DMS 273 (cell line): Measurements from ENCODE around the gene GPC5.
"Not testable (repeated sequence)": the region's sequence is repeated elsewhere in the genome, so short reads cannot be mapped to it uniquely, and the experiment has no call there.

ENCODE experiments used
- DNase-seq: peaks from one replicate; lab custom pipeline; 2025; ENCODE audit not compliant: unreplicated experiment; lab: John Stamatoyannopoulos, UW

The GPC5 gene

DNA sequence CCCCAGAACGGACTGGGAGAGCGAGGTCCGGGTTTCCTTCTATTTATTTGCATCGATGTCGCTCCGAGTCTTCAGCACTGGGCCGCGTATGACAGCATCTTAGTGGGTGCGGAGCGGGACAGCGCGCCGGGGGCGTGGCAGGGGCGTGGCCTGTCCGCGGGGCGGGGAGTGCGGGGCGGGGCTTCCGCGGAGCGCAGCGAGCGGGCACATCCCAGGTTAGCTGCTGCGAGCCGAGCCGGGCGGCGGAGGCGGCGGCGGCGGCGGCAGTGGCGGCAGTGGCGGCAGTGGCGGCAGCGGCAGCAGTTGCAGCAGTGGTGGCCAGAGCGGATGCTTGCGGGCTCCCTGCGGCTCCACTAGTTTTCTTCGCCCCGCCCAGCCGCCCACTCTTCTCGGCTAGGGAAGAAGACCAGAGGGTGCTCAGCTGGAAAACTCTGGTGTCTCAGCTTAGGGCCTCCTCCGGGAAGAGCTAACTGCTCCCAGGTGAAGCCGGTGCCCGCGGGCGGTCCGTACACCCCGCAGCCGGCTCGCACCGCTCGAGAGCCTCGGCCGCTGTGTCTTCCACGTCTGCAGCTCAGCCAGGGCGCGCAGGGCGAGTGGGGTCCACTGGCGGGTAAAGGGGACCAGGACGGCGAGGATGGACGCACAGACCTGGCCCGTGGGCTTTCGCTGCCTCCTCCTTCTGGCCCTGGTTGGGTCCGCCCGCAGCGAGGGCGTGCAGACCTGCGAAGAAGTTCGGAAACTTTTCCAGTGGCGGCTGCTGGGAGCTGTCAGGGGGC lies at the start of gene GPC5:
Gene GPC5, plus strand, starts transcription at position 209 of the 776 bp plus-strand sequence.
- peak; percentile 53 for DNase-seq

DNA sequence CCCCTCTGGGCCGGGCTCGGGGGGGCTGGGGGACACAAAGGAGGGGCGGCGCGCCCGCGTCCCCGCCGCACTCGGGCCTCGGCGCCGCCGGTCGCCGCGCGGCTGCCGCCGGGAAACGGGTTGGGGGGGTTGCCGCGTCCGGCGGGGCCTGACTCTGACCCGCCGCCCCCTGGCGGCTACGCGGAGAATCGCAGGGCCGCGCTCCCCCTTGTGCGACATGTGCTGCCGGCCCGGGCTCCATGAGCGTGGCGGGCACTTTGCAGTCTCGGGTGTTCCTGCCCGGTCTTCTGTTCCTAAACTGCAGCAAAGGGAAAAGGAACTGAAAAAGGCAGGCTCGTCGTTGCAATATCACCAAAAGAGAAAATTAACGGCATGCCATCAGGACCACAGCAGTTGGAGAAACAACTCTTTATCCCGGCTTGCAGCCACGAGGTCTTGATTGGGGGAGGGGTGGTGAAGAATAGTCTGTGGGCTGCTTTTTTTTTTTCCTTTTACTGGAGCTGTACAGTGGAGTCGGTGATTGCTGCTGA lies 49.5 kb upstream of the GPC5 start:
- DNase-seq = peak; percentile 92

DNA sequence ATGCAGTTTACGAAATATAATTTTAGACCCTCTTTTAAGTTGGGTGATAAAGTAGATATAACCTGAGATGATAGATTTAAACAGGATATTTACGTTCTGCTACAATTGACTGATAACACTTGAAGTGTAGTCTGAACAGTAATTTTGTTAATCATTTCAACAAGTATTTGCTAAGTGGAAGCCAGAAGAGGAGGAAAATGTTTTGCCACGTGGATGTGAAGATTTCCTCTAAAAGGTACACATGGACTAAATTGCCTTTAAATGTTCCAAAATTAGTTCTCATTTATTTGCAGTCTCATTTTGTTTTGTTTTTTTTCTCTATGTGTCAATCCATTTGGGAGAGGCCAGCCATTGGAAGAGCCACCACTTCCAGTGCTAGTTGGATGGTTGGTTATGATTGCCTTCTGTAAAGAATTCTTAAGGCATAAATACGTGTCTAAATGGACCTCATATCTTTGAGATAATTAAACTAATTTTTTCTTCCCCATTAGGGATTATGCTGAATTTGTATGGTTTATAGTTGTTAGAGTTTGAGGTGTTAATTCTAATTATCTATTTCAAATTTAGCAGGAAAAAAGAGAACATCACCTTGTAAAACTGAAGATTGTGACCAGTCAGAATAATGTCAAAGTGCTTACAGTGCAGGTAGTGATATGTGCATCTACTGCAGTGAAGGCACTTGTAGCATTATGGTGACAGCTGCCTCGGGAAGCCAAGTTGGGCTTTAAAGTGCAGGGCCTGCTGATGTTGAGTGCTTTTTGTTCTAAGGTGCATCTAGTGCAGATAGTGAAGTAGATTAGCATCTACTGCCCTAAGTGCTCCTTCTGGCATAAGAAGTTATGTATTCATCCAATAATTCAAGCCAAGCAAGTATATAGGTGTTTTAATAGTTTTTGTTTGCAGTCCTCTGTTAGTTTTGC lies 48.2 kb upstream of the GPC5 start:
- no peak for DNase-seq

DNA sequence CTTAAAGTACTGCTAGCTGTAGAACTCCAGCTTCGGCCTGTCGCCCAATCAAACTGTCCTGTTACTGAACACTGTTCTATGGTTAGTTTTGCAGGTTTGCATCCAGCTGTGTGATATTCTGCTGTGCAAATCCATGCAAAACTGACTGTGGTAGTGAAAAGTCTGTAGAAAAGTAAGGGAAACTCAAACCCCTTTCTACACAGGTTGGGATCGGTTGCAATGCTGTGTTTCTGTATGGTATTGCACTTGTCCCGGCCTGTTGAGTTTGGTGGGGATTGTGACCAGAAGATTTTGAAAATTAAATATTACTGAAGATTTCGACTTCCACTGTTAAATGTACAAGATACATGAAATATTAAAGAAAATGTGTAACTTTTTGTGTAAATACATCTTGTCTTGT lies 47.3 kb upstream of the GPC5 start:
- DNase-seq = no peak

DNA sequence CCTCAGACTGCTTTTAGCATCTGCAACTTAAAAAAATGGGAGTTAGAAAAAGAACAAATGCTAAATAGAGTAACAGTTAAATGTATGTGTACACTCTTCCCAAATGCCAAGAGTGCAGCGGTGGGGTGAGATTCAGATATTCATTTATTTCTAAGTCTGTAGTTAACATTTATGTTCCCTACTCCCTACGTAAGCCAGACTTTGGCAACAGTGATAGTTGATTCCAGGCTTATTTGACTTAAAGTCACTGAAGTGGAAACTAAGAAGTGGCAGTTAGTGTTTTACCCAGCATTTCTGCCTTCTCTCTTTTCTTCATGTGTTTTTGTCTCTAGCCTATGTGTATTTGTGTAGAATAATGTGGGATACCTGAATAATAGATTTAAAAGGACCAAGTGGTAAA lies 46.4 kb upstream of the GPC5 start:
- DNase-seq = no peak

DNA sequence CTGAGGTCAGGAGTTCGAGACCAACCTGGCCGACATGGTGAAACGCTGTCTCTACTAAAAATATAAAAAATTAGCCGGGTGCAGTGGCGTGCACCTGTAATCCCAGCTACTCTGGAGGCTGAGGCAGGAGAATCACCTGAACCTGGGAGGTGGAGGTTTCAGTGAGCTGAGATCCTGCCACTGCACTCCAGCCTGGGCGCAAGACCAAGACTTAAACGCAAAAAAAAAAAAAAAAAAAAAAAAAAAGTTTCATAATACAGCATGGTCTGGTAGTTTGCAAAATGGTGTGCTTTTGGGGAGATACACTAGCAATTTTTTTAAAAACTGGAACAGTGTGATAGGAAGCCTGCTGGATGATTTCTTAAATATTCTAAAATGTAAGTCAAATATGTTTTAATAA lies 45.5 kb upstream of the GPC5 start:
- DNase-seq = not testable (repeated sequence)

DNA sequence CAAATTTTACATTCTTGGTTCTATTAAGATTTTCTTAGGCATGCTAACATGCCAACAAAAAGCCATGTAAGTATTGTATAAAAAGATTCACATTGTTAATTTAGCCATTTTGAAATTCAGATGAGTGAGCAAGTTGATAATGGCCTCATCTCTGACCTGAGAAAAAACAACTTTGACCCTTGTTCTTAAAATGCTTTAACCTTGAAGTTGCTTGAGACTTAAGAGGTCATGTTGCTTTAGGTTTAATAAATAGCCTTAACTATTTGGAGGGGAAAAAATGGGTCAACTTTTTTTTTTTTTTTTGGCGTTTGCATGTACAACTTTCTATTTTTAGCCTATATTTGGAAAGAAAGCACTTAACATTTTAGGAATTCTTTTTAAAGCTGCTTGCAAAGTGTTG lies 44.9 kb upstream of the GPC5 start:
- DNase-seq = no peak

GRCh38 chr13:91355099-91355825 lies 43.2 kb upstream of the GPC5 start:
- DNase-seq = no peak

DNA sequence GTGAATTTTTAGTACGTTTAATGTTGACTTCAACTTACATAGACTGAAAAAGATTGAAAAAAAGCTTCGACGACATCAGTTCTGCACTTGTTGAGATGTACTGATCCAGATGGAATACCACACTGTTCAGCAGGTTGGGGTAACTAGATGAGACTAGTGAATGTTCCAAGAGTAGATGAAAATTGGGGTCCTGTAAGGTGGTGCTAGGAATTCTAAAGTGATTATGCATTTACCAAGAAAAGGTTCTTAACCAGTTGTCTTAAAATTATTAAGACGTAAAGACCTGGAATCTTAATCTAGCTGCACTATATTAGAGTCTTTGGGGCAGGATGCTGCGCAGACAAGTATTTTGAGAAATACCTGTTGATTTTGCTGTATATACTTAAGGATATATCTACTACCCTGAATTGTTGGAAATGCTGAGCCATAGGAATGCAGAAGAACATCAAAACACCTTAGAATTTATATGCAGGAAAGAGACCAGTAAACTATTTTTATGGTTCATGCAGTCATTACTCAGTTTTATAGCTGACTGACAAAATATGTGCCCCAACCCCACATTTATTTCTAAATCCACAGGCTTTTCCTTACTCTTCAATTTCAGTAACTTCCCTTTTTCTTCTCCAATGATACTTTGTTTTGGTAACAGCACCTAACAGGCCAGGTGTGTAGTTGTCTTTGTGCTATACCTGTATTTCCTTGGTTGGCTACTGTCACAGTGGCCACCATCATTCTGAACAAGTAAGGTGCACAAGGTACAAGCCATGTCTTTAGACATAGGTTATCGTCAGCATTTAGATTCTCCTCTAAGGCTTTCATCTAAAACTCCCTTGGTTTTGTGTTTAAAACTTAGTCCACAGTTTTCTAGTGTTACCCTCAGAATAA lies 42.4 kb upstream of the GPC5 start:
- no peak for DNase-seq

GRCh38 chr13:91356919-91357612 lies 41.4 kb upstream of the GPC5 start:
- peak; percentile 18 for DNase-seq

- DNase-seq = peak; percentile 24
These were observed 40.6 kb upstream of the GPC5 start for GRCh38 chr13:91357613-91358386.

- DNase-seq = peak; percentile 43
These were observed 40.0 kb upstream of the GPC5 start for GRCh38 chr13:91358387-91358782.

- DNase-seq = peak; percentile 18
These were observed 39.3 kb upstream of the GPC5 start for GRCh38 chr13:91359111-91359510.

DNA sequence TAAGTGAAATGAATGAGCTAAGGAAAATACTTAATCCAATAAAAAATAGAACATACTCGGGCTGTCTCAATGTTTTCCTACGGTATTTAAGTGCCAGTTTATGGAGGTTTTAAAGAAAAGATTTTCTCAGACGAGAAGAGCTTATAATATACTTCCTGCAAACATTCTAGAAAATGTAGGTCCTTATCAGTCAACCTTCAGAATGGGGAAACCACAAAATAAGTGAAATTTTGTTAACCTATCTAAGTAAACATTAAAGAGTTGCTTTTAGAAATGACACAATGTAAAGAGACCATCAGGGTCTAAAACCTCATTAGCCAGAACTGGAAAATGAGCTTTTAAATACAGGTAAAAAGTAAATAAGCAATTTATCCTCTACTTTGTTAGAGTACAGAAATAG lies 38.8 kb upstream of the GPC5 start:
- no peak for DNase-seq

GRCh38 chr13:91360246-91360751 lies 38.1 kb upstream of the GPC5 start:
- no peak for DNase-seq

DNA sequence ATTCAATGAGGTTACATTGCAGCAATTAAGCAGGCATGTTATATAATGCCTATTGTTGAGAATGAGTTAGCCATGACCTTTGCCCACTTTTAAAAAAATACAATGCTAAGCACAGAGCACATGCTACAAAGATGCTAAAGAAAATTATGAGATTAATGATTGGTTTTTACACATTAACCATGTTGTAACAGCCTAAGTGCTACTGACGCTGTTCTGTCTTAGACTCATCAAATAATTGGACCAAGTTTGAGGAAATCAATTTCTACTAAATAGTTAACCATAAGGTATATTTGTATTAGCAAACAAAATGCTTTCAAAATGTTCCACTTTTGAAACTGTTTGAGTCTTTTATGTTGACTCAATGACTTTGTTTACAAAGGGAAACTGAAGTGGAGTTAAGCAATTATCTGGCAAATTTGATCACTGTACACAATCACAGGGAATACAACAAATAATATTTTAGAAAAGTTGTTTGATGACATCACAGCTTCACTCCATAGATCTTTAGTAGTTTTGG lies 36.6 kb upstream of the GPC5 start:
- no peak for DNase-seq

DNA sequence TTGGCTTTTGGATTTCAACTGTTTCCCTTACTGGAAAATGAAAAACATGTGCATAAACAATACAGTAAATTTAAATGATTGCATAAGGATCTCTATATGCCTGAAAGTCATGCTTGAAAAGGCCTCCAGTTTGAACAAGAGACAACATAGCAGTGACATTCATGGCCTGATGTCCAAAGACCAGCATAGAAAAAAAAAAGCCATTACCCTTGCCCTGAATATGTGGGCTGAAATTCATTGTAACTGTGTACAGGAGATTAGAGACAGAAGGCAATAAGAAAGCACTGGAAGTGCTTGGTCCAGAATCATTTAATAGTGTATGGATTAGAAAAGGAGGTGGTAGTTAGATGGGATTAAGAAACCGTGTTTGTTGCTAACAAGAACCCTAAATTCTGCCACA lies 35.5 kb upstream of the GPC5 start:
- DNase-seq = no peak

GRCh38 chr13:91368101-91368500 lies 30.3 kb upstream of the GPC5 start:
- no peak for DNase-seq
